ENCODE measurements around the gene RPL12. TPM values are rescaled to one million over a fixed set of nuclear protein-coding genes. Genes with fewer than 3 reads are reported as not detected.
A peak's percentile ranks its signal among the peaks of the same experiment; 100 is the strongest.

Gene RPL12
- total RNA-seq, 1 donor from 2014 or later = 1,020 TPM

DNA sequence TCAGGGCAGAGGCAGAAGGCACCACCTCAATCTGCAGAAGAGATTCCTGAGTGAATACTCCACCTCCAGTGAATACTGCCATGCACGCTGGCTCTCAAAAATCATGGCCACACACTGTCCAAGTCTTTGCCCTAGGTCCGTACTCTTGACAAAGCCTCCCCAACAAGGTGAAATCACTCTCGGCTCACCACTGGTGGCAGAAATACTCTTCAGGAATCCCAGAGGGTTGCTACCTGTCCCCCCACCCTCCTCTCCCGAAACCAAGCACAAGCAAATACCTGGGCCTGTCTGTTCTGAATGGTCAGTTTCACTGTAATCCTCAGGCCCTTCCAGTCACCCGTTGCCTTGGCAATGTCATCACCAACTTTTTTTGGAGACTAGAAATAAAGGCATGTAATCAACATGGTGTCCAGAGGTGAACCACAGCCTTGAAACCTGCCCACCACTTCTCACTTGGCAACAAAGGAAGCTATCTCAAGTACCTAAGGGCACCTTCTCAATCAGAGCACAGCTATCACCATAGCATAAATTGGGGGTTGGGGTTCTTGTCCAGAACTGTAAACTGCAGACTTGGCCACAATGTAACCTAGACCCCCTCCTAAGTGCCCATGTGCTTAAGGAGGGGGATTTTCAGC lies 1.8 kb downstream of the RPL12 start:
- H3K4me1 ChIP-seq = peaks cover 32% of the 10 kb centered on the region
- ATAC-seq (no peak), DNase-seq (no peak)
- H3K9me3 ChIP-seq = no peaks in the 10 kb centered on the region
- peak overlapping the region; percentile 80 for H3K4me3 ChIP-seq
- TF ChIP-seq, protein P1, sequence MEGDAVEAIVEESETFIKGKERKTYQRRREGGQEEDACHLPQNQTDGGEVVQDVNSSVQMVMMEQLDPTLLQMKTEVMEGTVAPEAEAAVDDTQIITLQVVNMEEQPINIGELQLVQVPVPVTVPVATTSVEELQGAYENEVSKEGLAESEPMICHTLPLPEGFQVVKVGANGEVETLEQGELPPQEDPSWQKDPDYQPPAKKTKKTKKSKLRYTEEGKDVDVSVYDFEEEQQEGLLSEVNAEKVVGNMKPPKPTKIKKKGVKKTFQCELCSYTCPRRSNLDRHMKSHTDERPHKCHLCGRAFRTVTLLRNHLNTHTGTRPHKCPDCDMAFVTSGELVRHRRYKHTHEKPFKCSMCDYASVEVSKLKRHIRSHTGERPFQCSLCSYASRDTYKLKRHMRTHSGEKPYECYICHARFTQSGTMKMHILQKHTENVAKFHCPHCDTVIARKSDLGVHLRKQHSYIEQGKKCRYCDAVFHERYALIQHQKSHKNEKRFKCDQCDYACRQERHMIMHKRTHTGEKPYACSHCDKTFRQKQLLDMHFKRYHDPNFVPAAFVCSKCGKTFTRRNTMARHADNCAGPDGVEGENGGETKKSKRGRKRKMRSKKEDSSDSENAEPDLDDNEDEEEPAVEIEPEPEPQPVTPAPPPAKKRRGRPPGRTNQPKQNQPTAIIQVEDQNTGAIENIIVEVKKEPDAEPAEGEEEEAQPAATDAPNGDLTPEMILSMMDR (IDR thresholded peaks at IDR 0.05) = no peak
- intact Hi-C loops (cut with DNase I) = no loop called here
- peaks cover 54% of the 10 kb centered on the region for H3K36me3 ChIP-seq
- H3K27me3 ChIP-seq = no peaks in the 10 kb centered on the region
- peak overlapping the region; percentile 93 for H3K27ac ChIP-seq

DNA sequence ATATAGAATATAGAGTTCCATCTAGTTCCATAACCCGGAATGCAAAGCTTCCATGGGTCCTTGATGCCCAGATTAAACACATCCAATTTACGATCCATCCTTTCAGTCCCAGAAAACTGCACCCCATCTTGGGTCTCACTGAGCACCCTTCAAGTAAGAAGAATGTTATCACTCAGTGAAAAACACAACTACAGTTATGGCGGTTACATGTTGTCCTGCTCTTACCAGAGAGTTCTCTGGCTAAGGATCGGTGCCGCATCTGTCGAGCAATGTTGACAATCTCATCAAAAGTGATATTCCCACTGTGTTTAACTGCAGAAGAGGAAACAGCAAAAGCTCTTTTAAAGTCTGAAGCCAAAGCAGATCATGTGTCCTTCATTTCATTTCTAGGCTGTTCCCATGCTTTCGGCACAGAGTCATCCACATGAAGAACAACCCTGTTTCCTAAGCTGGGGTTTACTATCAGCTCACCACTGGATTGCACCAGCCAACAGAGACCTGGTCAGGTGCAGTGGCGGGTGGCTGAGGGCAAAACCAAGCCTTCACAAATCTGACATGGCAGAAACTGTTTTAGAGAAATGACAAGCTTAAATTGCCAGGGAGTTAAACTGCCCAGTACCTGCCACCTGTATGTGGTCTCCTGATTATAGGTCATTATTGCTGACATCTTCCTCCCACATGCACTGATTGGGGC lies 2.9 kb downstream of the RPL12 start:
- H3K27me3 ChIP-seq = no peaks in the 10 kb centered on the region
- no peaks in the 10 kb centered on the region for H3K9me3 ChIP-seq
- intact Hi-C loops (cut with DNase I) = no loop called here
- TF ChIP-seq, protein P1 (IDR thresholded peaks at IDR 0.05) = no peak
- no peak for ATAC-seq
- peaks cover 32% of the 10 kb centered on the region for H3K4me1 ChIP-seq
- no peak overlapping the region for H3K4me3 ChIP-seq
- peaks cover 63% of the 10 kb centered on the region for H3K36me3 ChIP-seq
- DNase-seq = no peak
- peak overlapping the region; percentile 36 for H3K27ac ChIP-seq

DNA sequence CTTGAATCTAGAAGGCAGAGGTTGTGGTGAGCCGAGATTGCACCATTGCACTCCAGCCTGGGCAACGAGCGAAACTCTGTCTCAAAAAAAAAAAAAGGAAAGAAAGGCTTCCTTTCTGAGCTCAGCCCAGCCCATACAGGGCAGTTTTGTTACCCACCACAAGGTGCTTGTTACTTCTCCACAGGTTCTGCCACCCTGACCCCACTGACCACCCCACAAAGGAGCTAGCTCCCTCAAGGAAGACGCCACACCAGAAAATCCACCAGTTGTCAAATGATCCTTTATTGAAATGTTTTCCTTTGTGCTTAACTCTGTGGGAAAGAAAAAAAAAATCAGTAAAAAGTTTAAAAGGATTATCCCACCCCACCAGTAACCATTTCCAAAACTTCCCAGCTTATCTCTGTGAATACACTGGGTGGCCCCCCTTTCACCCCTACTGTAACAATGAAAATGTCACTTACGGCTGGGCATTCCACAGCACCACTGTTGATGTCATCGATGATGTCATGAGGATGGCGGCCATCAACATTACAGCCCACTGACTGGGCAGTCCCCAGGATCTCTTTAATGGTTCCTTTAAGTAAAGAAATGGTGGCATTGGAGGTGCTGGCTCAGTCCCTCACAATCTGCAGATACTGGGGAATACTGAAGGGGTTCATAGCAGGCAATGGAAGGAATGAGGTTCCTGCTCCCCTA lies 3.6 kb downstream of the RPL12 start:
- H3K27me3 ChIP-seq = no peaks in the 10 kb centered on the region
- intact Hi-C loops (cut with DNase I) = no loop called here
- H3K36me3 ChIP-seq = peaks cover 69% of the 10 kb centered on the region
- ATAC-seq = no peak
- no peak overlapping the region for H3K4me3 ChIP-seq
- TF ChIP-seq, protein P1 (IDR thresholded peaks at IDR 0.05) = no peak
- H3K9me3 ChIP-seq = no peaks in the 10 kb centered on the region
- peaks cover 27% of the 10 kb centered on the region for H3K4me1 ChIP-seq
- H3K27ac ChIP-seq = no peak overlapping the region
- DNase-seq = no peak

DNA sequence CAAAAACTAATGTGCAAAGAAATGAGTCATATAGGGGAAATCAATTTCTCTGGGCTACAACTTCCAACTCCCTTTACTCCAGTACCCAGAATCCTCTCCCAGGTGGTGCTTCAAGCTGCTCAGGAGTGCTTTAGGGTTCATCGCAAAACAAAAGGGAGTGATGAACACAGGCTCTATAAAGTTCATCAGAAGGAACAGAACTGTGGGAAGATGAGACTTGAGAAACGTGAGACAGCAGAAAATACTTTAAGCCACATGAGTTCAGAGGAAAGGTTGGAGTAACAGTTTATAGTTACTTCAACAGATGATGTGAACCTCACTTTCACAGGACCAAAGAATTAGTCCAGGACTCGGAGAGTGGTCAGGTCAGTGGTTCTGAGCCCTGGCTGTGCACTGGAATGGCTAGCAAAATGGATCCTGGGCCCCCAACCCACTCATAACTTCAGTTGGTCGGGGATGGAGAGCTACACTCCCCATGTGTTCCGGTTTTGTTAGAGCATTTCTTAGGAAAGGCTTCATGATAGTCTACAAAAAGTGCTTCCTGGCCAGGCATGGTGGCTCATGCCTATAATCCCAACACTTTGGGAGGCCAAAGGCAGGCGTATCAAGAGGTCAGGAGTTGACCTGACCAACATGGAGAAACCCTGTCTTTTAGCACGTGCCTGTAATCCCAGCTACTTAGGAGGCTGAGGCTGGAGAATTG lies 4.3 kb downstream of the RPL12 start:
- no peaks in the 10 kb centered on the region for H3K27me3 ChIP-seq
- intact Hi-C loops (cut with DNase I) = no loop called here
- H3K27ac ChIP-seq = no peak overlapping the region
- no peaks in the 10 kb centered on the region for H3K9me3 ChIP-seq
- H3K4me1 ChIP-seq = peaks cover 22% of the 10 kb centered on the region
- no peak overlapping the region for H3K4me3 ChIP-seq
- H3K36me3 ChIP-seq = peaks cover 76% of the 10 kb centered on the region
- ATAC-seq = no peak
- TF ChIP-seq, protein P1 (IDR thresholded peaks at IDR 0.05) = no peak
- DNase-seq = no peak

DNA sequence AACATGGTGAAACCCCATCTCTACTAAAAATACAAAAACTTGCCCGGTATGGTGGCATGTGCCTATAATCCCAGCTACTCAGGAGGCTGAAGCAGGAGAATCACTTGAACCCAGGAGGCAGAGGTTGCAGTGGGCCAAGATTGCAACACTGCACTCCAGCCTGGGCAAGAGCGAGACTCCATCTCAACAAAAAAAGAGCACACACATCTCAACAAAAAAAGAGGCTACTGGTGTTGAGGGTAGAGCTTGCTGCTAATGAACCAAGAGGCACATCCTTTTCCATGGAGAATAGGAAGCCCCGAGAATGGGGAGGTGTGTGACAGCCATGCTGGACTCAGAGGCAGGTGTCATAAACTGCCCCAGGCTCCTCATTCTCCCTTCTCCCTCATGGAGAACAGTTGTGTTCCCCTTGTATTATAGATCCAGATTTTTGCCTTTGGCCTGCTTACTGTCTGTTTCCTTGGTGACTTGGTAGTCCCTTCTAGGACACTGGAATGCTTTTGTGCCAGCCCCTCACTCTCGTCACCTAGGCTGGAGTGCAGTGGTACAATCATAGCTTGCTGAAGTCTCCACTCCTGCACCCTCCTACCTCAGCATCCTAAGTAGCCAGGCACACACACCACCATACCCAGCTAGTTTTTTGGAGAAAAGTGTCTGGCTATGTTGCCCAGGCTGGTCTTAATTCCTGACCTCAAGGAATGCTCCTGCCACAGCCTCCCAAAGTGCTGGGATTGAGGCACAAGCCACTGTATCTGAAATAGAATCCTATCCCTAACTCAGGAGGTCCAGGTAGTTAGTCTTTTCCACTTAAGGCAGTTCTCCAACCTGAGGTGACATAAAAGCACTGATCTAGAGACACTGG lies 5.1 kb downstream of the RPL12 start:
- Histone ChIP-seq H3K4me1 (peaks cover 22% of the 10 kb centered on the region), H3K27me3 (no peaks in the 10 kb centered on the region), H3K9me3 (no peaks in the 10 kb centered on the region), H3K27ac (peak overlapping the region; percentile 11), H3K36me3 (peaks cover 84% of the 10 kb centered on the region), H3K4me3 (no peak overlapping the region)
- TF ChIP-seq, protein P1 (IDR thresholded peaks at IDR 0.05) = no peak
- DNase-seq = no peak
- intact Hi-C loops (cut with DNase I) = no loop called here
- no peak for ATAC-seq

Data from upper lobe of right lung (tissue), 1 donor.